ENCODE data around the gene NDUFA11. TPM values are rescaled to one million over a fixed set of nuclear protein-coding genes. Genes with fewer than 3 reads are reported as not detected.

Gene NDUFA11
- total and polyA plus RNA-seq, 9 of the 15 experiments (the other 6 are each of a cell fraction or from before 2014, with no cell fraction given), result 63.3 to 486 (median 274) TPM

GRCh38 chr19:5905114-5905778 lies 1.7 kb upstream of the NDUFA11 start:
- Histone ChIP-seq H2AFZ (ENCODE audit: low read depth, low read length) (peak overlapping the region; percentile 71), H4K20me1 (replicated peaks; ENCODE audit: control insufficient read depth, insufficient read depth, low read length) (peaks cover 3% of the 10 kb centered on the region; the same call in 1 of the 2 replicates), H3K9ac (ENCODE audit: insufficient read depth in 1 of 2, low read depth in 2 of 2, low read length in 2 of 2) (peak overlapping the region; percentile 71 to 93), H3K4me1 (replicated peaks in 1 of 2; ENCODE audit: control insufficient read depth in 2 of 2, insufficient read depth in 2 of 2, low read length in 2 of 2) (peaks cover 4 to 30% of the 10 kb centered on the region in 2 experiments; a peak in 4 of 5 replicates), H3K79me2 (ENCODE audit: control insufficient read depth, insufficient read depth, low read length) (peaks cover 32% of the 10 kb centered on the region), H3K9me3 (replicated peaks; ENCODE audit: control insufficient read depth, insufficient read depth, low read depth, low read length) (no peaks in the 10 kb centered on the region), H3K27ac (ENCODE audit: extremely low read depth, low read depth, low read length) (peak overlapping the region; percentile 63; the same call in 2 of the 3 replicates), H3K4me2 (ENCODE audit: insufficient read depth, low read length) (peak overlapping the region; percentile 91), H3K36me3 (ENCODE audit: control insufficient read depth, insufficient read depth, low read length) (peaks cover 24% of the 10 kb centered on the region; the same call in 2 of the 3 replicates), H3K9me1 (ENCODE audit: control insufficient read depth, insufficient read depth, low read length) (no peaks in the 10 kb centered on the region), H3K27me3 (ENCODE audit: control insufficient read depth in 2 of 2, insufficient read depth in 2 of 2, low read length in 2 of 2) (no peaks in the 10 kb centered on the region), H3K4me3 (peak overlapping the region; percentile 90)
- in situ Hi-C loops (cut with MboI), result no loop called here
- intact Hi-C loops (cut with micrococcal nuclease), result loop anchor here (2.0 kb wide), 1 partner anchor 74 kb away; the partner anchor contains the start of gene RANBP3
- DNase-seq (ENCODE audit: extremely low read depth in 1 of 4, low spot score in 3 of 4) (no peak), FAIRE-seq (no peak), ATAC-seq (no peak)
- BruUV-seq (replicated peaks), result TSS peak; percentile 76
- POLR2A ChIA-PET, result interaction anchor here (2.9 to 3.1 kb wide), 3 partner anchors 13 to 187 kb away, joined by 8 to 28 read pairs (median 17); partner anchors contain the start of gene DUS3L
- 35% methylated on average over 29 of the region's 31 CpGs for WGBS (ENCODE audit: insufficient coverage, low coverage, missing lambda C conversion rate)
- CTCF ChIA-PET (ENCODE audit: low intra/inter-chr PET ratio), result no interaction called here
- 0 out of 2 replicates have a peak, but pooled peaks have one; percentile 48 for TF ChIP-seq ETS1 (conservative IDR thresholded peaks at IDR 0.05; ENCODE audit: control insufficient read depth, low read depth, low read length)
- TF ChIP-seq ZFP30 (CRISPR knock-in tag; IDR thresholded peaks at IDR 0.05; ENCODE audit: borderline replicate concordance), result no peak
- no peak for TF ChIP-seq ZNF778 (CRISPR knock-in tag; IDR thresholded peaks at IDR 0.05)
- TF ChIP-seq HDAC1 (IDR thresholded peaks at IDR 0.05), result 0 out of 4 replicates have a peak, but pooled peaks of 1 of the 2 experiments have one; percentile 5
- TF ChIP-seq CAMTA2 (CRISPR knock-in tag; conservative IDR thresholded peaks at IDR 0.05), result no peak
- 0 out of 2 replicates have a peak, but pooled peaks have one; percentile 8 for TF ChIP-seq KAT7 (CRISPR knock-in tag; IDR thresholded peaks at IDR 0.05; ENCODE audit: borderline replicate concordance)
- no peak for TF ChIP-seq ZNF212 (CRISPR knock-in tag; IDR thresholded peaks at IDR 0.05)
- TF ChIP-seq ZEB2 (IDR thresholded peaks at IDR 0.05), result 0 out of 2 replicates have a peak, but pooled peaks have one; percentile 34
- no peak for TF ChIP-seq ARNT (IDR thresholded peaks at IDR 0.05)
- no peak for TF ChIP-seq LEF1 (IDR thresholded peaks at IDR 0.05)
- TF ChIP-seq RBM25 (IDR thresholded peaks at IDR 0.05; ENCODE audit: low read depth, low read length, severe bottlenecking), result no peak
- TF ChIP-seq TFAP4 (CRISPR knock-in tag; IDR thresholded peaks at IDR 0.05; ENCODE audit: borderline replicate concordance), result no peak
- TF ChIP-seq ZNF75A (CRISPR knock-in tag; IDR thresholded peaks at IDR 0.05), result no peak
- no peak for TF ChIP-seq ZNF589 (CRISPR knock-in tag; IDR thresholded peaks at IDR 0.05; ENCODE audit: low read depth)
- TF ChIP-seq JUNB (CRISPR knock-in tag; conservative IDR thresholded peaks at IDR 0.05), result no peak
- TF ChIP-seq E2F4 (CRISPR knock-in tag; IDR thresholded peaks at IDR 0.05; ENCODE audit: low read depth), result no peak
- no peak for TF ChIP-seq SRSF9 (IDR thresholded peaks at IDR 0.05; ENCODE audit: borderline replicate concordance, low read depth, low read length)
- TF ChIP-seq ZNF780A (CRISPR knock-in tag; IDR thresholded peaks at IDR 0.05), result no peak
- no peak for TF ChIP-seq POLR3A (IDR thresholded peaks at IDR 0.05; ENCODE audit: borderline replicate concordance, extremely low read depth, insufficient read depth, insufficient read length)
- TF ChIP-seq ZNF184 (CRISPR knock-in tag; IDR thresholded peaks at IDR 0.05), result no peak

Measured in K562 (cell line).